Sigmoid colon (tissue), 4 donors: Measurements from ENCODE around the gene ERP44.

Source experiments
- EP300 ChIP-seq, 4 donors: sonication (generic); formaldehyde crosslinking; IDR thresholded peaks; one replicate each; pipeline ENCODE4 v1.6.1; 2017; ENCODE audit warnings: antibody characterized with exemption in 4 of 4
- POLR2A ChIP-seq, 2 donors: fragments of 450-650 bp; IDR thresholded peaks; one replicate each; pipeline ENCODE4 v1.6.1; 2016; ENCODE audit warnings: antibody characterized with exemption in 2 of 2, mild to moderate bottlenecking in 2 of 2, moderate library complexity in 2 of 2
- POLR2AphosphoS5 ChIP-seq, 4 donors: sonication (generic); formaldehyde crosslinking; IDR thresholded peaks; one replicate each; pipeline ENCODE4 v1.6.1; 2017; ENCODE audit warnings: antibody characterized with exemption in 4 of 4
- TF ChIP-seq, protein P1 (sequence below), 4 experiments: fragments of 450-650 bp in 3 of 4; fragments of 200-600 bp in 1 of 4; IDR thresholded peaks; one replicate each; pipeline ENCODE4 v1.5.1; 2016 to 2019; ENCODE audit warnings: antibody characterized with exemption in 4 of 4, mild to moderate bottlenecking in 3 of 4, moderate library complexity in 2 of 4

DNA sequence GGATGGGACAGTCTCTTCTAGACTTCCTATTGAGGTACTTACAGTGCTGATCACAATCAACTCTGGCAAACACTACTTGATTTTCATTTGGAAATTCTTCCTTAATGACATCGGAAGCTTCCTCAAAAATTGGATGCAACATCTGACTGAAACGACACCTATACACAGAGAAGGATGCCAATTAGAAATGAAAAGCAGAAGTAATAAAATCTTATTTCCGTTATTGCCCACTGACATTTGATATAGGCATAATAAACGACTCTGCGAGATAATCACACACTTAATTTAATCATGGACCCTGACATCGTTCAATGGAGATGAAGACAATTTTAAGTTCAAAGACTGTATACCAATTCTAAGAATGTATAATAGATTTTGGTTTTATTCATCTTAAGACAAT, 46.4 kb downstream of the ERP44 start:
- TF ChIP-seq, protein P1, sequence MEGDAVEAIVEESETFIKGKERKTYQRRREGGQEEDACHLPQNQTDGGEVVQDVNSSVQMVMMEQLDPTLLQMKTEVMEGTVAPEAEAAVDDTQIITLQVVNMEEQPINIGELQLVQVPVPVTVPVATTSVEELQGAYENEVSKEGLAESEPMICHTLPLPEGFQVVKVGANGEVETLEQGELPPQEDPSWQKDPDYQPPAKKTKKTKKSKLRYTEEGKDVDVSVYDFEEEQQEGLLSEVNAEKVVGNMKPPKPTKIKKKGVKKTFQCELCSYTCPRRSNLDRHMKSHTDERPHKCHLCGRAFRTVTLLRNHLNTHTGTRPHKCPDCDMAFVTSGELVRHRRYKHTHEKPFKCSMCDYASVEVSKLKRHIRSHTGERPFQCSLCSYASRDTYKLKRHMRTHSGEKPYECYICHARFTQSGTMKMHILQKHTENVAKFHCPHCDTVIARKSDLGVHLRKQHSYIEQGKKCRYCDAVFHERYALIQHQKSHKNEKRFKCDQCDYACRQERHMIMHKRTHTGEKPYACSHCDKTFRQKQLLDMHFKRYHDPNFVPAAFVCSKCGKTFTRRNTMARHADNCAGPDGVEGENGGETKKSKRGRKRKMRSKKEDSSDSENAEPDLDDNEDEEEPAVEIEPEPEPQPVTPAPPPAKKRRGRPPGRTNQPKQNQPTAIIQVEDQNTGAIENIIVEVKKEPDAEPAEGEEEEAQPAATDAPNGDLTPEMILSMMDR (IDR thresholded peaks at IDR 0.05): no peak
- TF ChIP-seq EP300 (IDR thresholded peaks at IDR 0.05) (no peak), POLR2A (IDR thresholded peaks at IDR 0.05) (no peak), POLR2AphosphoS5 (IDR thresholded peaks at IDR 0.05) (no peak)
